Gastroesophageal sphincter (tissue), 4 donors: ENCODE data around the gene PLEKHA3. TPM values are rescaled to one million over a fixed set of nuclear protein-coding genes. Genes with fewer than 3 reads are reported as not detected.
"Not testable (repeated sequence)": the region's sequence is repeated elsewhere in the genome, so short reads cannot be mapped to it uniquely, and the experiment has no call there.

Experiments used
- ATAC-seq: fragments of 150-250 bp; one replicate; pipeline ENCODE4 v1.9.1; 2016; ENCODE audit warnings: mild to moderate bottlenecking, moderate library complexity
- H3K27ac ChIP-seq, 4 donors: fragments of 200-600 bp; sonication (generic) in 3 of 4; 1 replicate in 3 of 4; 2 replicates in 1 of 4; pipeline ENCODE4 v1.5.1; 2016 to 2019
- H3K27me3 ChIP-seq: fragments of 200-600 bp; sonication (generic); one replicate; pipeline ENCODE4 v1.5.1; 2019
- H3K36me3 ChIP-seq, 2 donors: fragments of 200-600 bp; sonication (generic); one replicate each; pipeline ENCODE4 v1.5.1; 2019; ENCODE audit warnings: control low read depth in 1 of 2
- H3K4me1 ChIP-seq, 3 donors: fragments of 200-600 bp; sonication (generic); 1 replicate in 2 of 3; 2 replicates in 1 of 3; pipeline ENCODE4 v1.5.1; 2016 to 2019; ENCODE audit warnings: control low read depth in 2 of 3
- H3K4me3 ChIP-seq, 2 donors: fragments of 200-600 bp; sonication (generic); one replicate each; pipeline ENCODE4 v1.5.1; 2019; ENCODE audit warnings: mild to moderate bottlenecking in 1 of 2, moderate library complexity in 1 of 2
- H3K9me3 ChIP-seq, 3 donors: fragments of 200-600 bp; sonication (generic); one replicate each; pipeline ENCODE4 v1.5.1; 2017 to 2019; ENCODE audit warnings: control low read depth in 2 of 3
- CTCF ChIP-seq, 4 experiments: fragments of 200-600 bp in 2 of 4; fragments of 450-650 bp in 2 of 4; sonication (generic) in 1 of 4; IDR thresholded peaks; one replicate each; pipeline ENCODE4 v1.5.1; 2017 to 2019; ENCODE audit warnings: antibody characterized with exemption in 4 of 4, mild to moderate bottlenecking in 2 of 4, moderate library complexity in 2 of 4
- EP300 ChIP-seq: sonication (generic); formaldehyde crosslinking; IDR thresholded peaks from one replicate; pipeline ENCODE4 v1.6.1; 2017; ENCODE audit warnings: antibody characterized with exemption, mild to moderate bottlenecking
- POLR2A ChIP-seq, 2 donors: fragments of 450-650 bp; IDR thresholded peaks; one replicate each; pipeline ENCODE4 v1.6.1; 2017; ENCODE audit warnings: antibody characterized with exemption in 2 of 2, mild to moderate bottlenecking in 2 of 2, moderate library complexity in 1 of 2
- POLR2AphosphoS5 ChIP-seq: sonication (generic); formaldehyde crosslinking; IDR thresholded peaks from one replicate; pipeline ENCODE4 v1.6.1; 2017; ENCODE audit warnings: antibody characterized with exemption
- WGBS, 2 donors: methylation state at CpG; one replicate each; pipeline ENCODE4 v1.1.5; 2018; ENCODE audit warnings: low coverage in 1 of 2; 5-methylcytosine and 5-hydroxymethylcytosine counted together
- total RNA-seq, 4 donors: library from RNA; depleted of rRNA; stranded (reverse); fragments of >200 nt; gene quantifications; one replicate each; pipeline ENCODE4 v1.1.0, GENCODE V29; 2016

PLEKHA3 gene
- total RNA-seq, 4 donors from 2014 or later: 21.4 to 35.6 (median 31.8) TPM

- TF ChIP-seq POLR2A (IDR thresholded peaks at IDR 0.05): no peak
- TF ChIP-seq EP300: no peak
- no peak for TF ChIP-seq POLR2AphosphoS5
- TF ChIP-seq CTCF (IDR thresholded peaks at IDR 0.05): no peak
- Histone ChIP-seq H3K9me3 (no peaks in the 10 kb centered on the region), H3K36me3 (no peaks in the 10 kb centered on the region), H3K27me3 (no peaks in the 10 kb centered on the region), H3K4me1 (peaks cover 0 to 5% (median 0%) of the 10 kb centered on the region in 3 donors), H3K27ac (no peak overlapping the region), H3K4me3 (no peak overlapping the region)
- ATAC-seq: no peak
- 84 to 93% methylated on average over 5 of the region's 5 CpGs for WGBS, 2 donors
These were observed 24.3 kb upstream of the PLEKHA3 start for GRCh38 chr2:178455947-178456346.

GRCh38 chr2:178457390-178457886 is 22.8 kb upstream of the PLEKHA3 start:
- no peaks in the 10 kb centered on the region for H3K9me3 ChIP-seq
- H3K27ac ChIP-seq: no peak overlapping the region
- no peaks in the 10 kb centered on the region for H3K4me1 ChIP-seq
- no peaks in the 10 kb centered on the region for H3K27me3 ChIP-seq
- H3K4me3 ChIP-seq: no peak overlapping the region
- no peak for ATAC-seq
- no peaks in the 10 kb centered on the region for H3K36me3 ChIP-seq
- WGBS, 2 donors: 89 to 91% methylated on average over 4 to 9 of the region's 11 CpGs
- TF ChIP-seq CTCF (IDR thresholded peaks at IDR 0.05) (no peak), POLR2AphosphoS5 (no peak), EP300 (no peak), POLR2A (IDR thresholded peaks at IDR 0.05) (no peak)

GRCh38 chr2:178469219-178469849 is 10.9 kb upstream of the PLEKHA3 start:
- H3K4me3 ChIP-seq: no peak overlapping the region
- WGBS, 2 donors: 88 to 92% methylated on average over 7 of the region's 7 CpGs

GRCh38 chr2:178471313-178471712 is 8.9 kb upstream of the PLEKHA3 start:
- Histone ChIP-seq H3K4me1 (peaks cover 0 to 16% (median 0%) of the 10 kb centered on the region in 3 donors), H3K36me3 (peaks cover 0 to 28% of the 10 kb centered on the region in 2 donors)
- H3K9me3 ChIP-seq, H3K27ac ChIP-seq, H3K27me3 ChIP-seq, ATAC-seq, H3K4me3 ChIP-seq: not testable (repeated sequence)
- 94 to 100% methylated on average over 1 to 4 of the region's 5 CpGs for WGBS, 2 donors

More at GRCh38 chr2:178469219-178469849, 10.9 kb upstream of the PLEKHA3 start:
- Histone ChIP-seq H3K27me3 (no peaks in the 10 kb centered on the region), H3K4me1 (peaks cover 0 to 11% (median 0%) of the 10 kb centered on the region in 3 donors), H3K9me3 (no peaks in the 10 kb centered on the region), H3K36me3 (peaks cover 0 to 47% of the 10 kb centered on the region in 2 donors), H3K27ac (no peak overlapping the region)
- TF ChIP-seq EP300: no peak
- TF ChIP-seq POLR2AphosphoS5: no peak
- no peak for ATAC-seq

- Histone ChIP-seq H3K27me3 (no peaks in the 10 kb centered on the region), H3K27ac (no peak overlapping the region), H3K36me3 (peaks cover 0 to 12% of the 10 kb centered on the region in 2 donors), H3K4me3 (no peak overlapping the region), H3K9me3 (no peaks in the 10 kb centered on the region), H3K4me1 (peaks cover 0 to 32% (median 0%) of the 10 kb centered on the region in 3 donors)
- ATAC-seq: no peak
- WGBS, 2 donors: 93 to 100% methylated on average over 1 to 2 of the region's 2 CpGs
- TF ChIP-seq POLR2A (IDR thresholded peaks at IDR 0.05) (no peak), POLR2AphosphoS5 (no peak), EP300 (no peak), CTCF (IDR thresholded peaks at IDR 0.05) (no peak)
These were observed 6.9 kb upstream of the PLEKHA3 start for GRCh38 chr2:178473373-178473772.

GRCh38 chr2:178473931-178474330 is 6.3 kb upstream of the PLEKHA3 start:
- H3K4me3 ChIP-seq: no peak overlapping the region
- peak overlapping the region in 1 of 4 donors; percentile 16 for H3K27ac ChIP-seq
- no peaks in the 10 kb centered on the region for H3K27me3 ChIP-seq
- 6 to 51% methylated on average over 3 to 4 of the region's 4 CpGs for WGBS, 2 donors
- H3K4me1 ChIP-seq: peaks cover 0 to 33% (median 0%) of the 10 kb centered on the region in 3 donors
- H3K36me3 ChIP-seq: peaks cover 0 to 6% of the 10 kb centered on the region in 2 donors
- no peaks in the 10 kb centered on the region for H3K9me3 ChIP-seq
- no peak for ATAC-seq
- peak; percentile 7 for TF ChIP-seq POLR2AphosphoS5
- TF ChIP-seq CTCF (IDR thresholded peaks at IDR 0.05): no peak
